Adrenal gland (tissue), 12 donors: ENCODE measurements around the gene GALK1. TPM values are rescaled to one million over a fixed set of nuclear protein-coding genes. Genes with fewer than 3 reads are reported as not detected.

Source experiments
- DNase-seq, 7 donors: peaks; one replicate each; pipeline ENCODE4 v3.0.0-alpha.2; 2019 to 2020
- H3K27ac ChIP-seq, 5 donors: fragments of 200-600 bp; sonication (generic) in 4 of 5; 1 replicate in 3 of 5; 2 replicates in 2 of 5; pipeline versions ENCODE4 v1.5.1 to v1.8.0; 2016 to 2020; ENCODE audit warnings: mild to moderate bottlenecking in 1 of 5
- H3K27me3 ChIP-seq: fragments of 200-600 bp; 2 replicates; pipeline ENCODE4 v1.8.0; 2021
- H3K36me3 ChIP-seq, 2 donors: fragments of 200-600 bp; replicated peaks in 1 of 2; 1 replicate in 1 of 2; 2 replicates in 1 of 2; pipeline versions ENCODE4 v1.5.1 to v1.8.0; 2018 to 2022
- H3K4me1 ChIP-seq, 2 donors: fragments of 200-600 bp; replicated peaks in 1 of 2; 1 replicate in 1 of 2; 2 replicates in 1 of 2; pipeline versions ENCODE4 v1.5.1 to v1.8.0; 2018 to 2021
- H3K4me3 ChIP-seq, 4 donors: fragments of 200-600 bp; sonication (generic) in 3 of 4; one replicate each; pipeline ENCODE4 v1.5.1; 2016 to 2018
- H3K9me3 ChIP-seq, 3 donors: fragments of 200-600 bp; sonication (generic) in 1 of 3; replicated peaks in 1 of 3; 1 replicate in 2 of 3; 2 replicates in 1 of 3; pipeline versions ENCODE4 v1.5.1 to v1.8.0; 2016 to 2021
- CTCF ChIP-seq, 6 experiments: fragments of 450-650 bp in 4 of 6; fragments of 200-600 bp in 2 of 6; sonication (generic) in 1 of 6; IDR thresholded peaks; 1 replicate in 5 of 6; 2 replicates in 1 of 6; pipeline versions ENCODE4 v1.5.1 to v1.8.0; 2016 to 2021; ENCODE audit warnings: antibody characterized with exemption in 6 of 6, mild to moderate bottlenecking in 2 of 6, moderate library complexity in 1 of 6
- POLR2A ChIP-seq, 2 donors: fragments of 450-650 bp; IDR thresholded peaks; one replicate each; pipeline ENCODE4 v1.6.1; 2017; ENCODE audit warnings: antibody characterized with exemption in 2 of 2, mild to moderate bottlenecking in 2 of 2, moderate library complexity in 1 of 2
- WGBS, 4 donors: extraction: QIAGEN DNeasy Blood & Tissue Kit in 2 of 4; methylation state at CpG; one replicate each; pipeline versions ENCODE4 v1.1.5 to v1.1.7; 2013 to 2017; 5-methylcytosine and 5-hydroxymethylcytosine counted together
- intact Hi-C, 2 donors: fragments of 100-400 bp; cut with DNase I; formaldehyde crosslinking; loops; one replicate each; pipeline versions ENCODE4 v1.14.1 to v1.15.0; 2022 to 2023
- polyA plus RNA-seq, 3 donors: library from polyadenylated mRNA; stranded (reverse); fragments of 200-250 nt in 2 of 3; fragments of 350-450 nt in 1 of 3; fragmentation: Illumina TruSeq in 1 of 3; extraction: RNeasy Lipid Tissue Mini Kit (QIAGEN cat#74804) in 1 of 3; gene quantifications; one replicate each; pipeline ENCODE4 v1.2.3, GENCODE V29; 2013 to 2014
- total RNA-seq, 9 donors: library from RNA; depleted of rRNA in 4 of 9; stranded (reverse); fragments of >200 nt in 4 of 9; fragments of 120-200 nt in 1 of 9; fragmentation: NEBNext Ultra II Directional in 1 of 9; extraction: Animal tissue kit (Norgen Biotek cat#: 25700) in 1 of 9; gene quantifications; one replicate each; pipeline versions ENCODE4 v1.1.0 to v1.2.4, GENCODE V29; 2013 to 2023
- donor health status: healthy with polysubstance abuse.
- donor health status: Bipolar disorder and iron deficiency.
- donor health status: DM: yes; HTN: yes; CAD: no.
- donor health status: DM: no; HTN: no; CAD: no.
- donor health status: DM: no; HTN: no; CAD: no.
- donor health status: DM: yes; HTN: yes; CAD: no.

Gene GALK1
- total and polyA plus RNA-seq, 12 donors: 1.4 to 47.3 (median 25.3) TPM

GRCh38 chr17:75793460-75793859, 28.5 kb upstream of the GALK1 start:
- 72 to 90% (median 88%) methylated on average over 1 of the region's 1 CpG for WGBS, 4 donors
- no peaks in the 10 kb centered on the region for H3K4me1 ChIP-seq
- no peaks in the 10 kb centered on the region for H3K9me3 ChIP-seq
- H3K36me3 ChIP-seq: peaks cover 0 to 7% of the 10 kb centered on the region in 2 donors
- no peaks in the 10 kb centered on the region for H3K27me3 ChIP-seq
- TF ChIP-seq CTCF (IDR thresholded peaks at IDR 0.05): no peak
- DNase-seq: no peak
- no peak overlapping the region for H3K27ac ChIP-seq
- H3K4me3 ChIP-seq: no peak overlapping the region
- intact Hi-C loops: loop anchor here in 1 of 2 donors (5.0 kb wide), 1 partner anchor 34 kb away; no protein-coding TSS in a partner anchor

GRCh38 chr17:75791254-75791653, 26.3 kb upstream of the GALK1 start:
- Histone ChIP-seq H3K4me3 (no peak overlapping the region), H3K27me3 (no peaks in the 10 kb centered on the region), H3K9me3 (no peaks in the 10 kb centered on the region), H3K36me3 (no peaks in the 10 kb centered on the region), H3K4me1 (peaks cover 0 to 6% of the 10 kb centered on the region in 2 donors), H3K27ac (no peak overlapping the region)
- no peak for TF ChIP-seq CTCF (IDR thresholded peaks at IDR 0.05)
- no peak for TF ChIP-seq POLR2A (IDR thresholded peaks at IDR 0.05)
- WGBS, 4 donors: 88 to 91% (median 89%) methylated on average over 6 of the region's 6 CpGs
- intact Hi-C loops: loop anchor here in 1 of 2 donors (5.0 kb wide), 1 partner anchor 36 kb away; no protein-coding TSS in a partner anchor
- DNase-seq: no peak

GRCh38 chr17:75785016-75785890, 20.3 kb upstream of the GALK1 start:
- Histone ChIP-seq H3K36me3 (no peaks in the 10 kb centered on the region), H3K4me3 (peak overlapping the region; percentile 29 to 61 (median 52)), H3K27ac (peak overlapping the region; percentile 88 to 100 (median 98)), H3K27me3 (no peaks in the 10 kb centered on the region), H3K9me3 (no peaks in the 10 kb centered on the region), H3K4me1 (peaks cover 4 to 31% of the 10 kb centered on the region in 2 donors)
- 4 to 8% (median 7%) methylated on average over 18 to 43 of the region's 43 CpGs for WGBS, 4 donors
- peak; percentile 92 to 94 (median 93) for DNase-seq
- intact Hi-C loops: no loop called here
- TF ChIP-seq CTCF (IDR thresholded peaks at IDR 0.05): peak in 1 of 6 experiments; percentile 8
- TF ChIP-seq POLR2A (IDR thresholded peaks at IDR 0.05): peak in 1 of 2 donors; percentile 39

- Histone ChIP-seq H3K27me3 (no peaks in the 10 kb centered on the region), H3K27ac (peak within 1 kb of the TSS; percentile 88 to 100 (median 98)), H3K4me3 (peak within 1 kb of the TSS; percentile 29 to 61 (median 52)), H3K9me3 (no peaks in the 10 kb centered on the region), H3K4me1 (peaks cover 4 to 35% of the 10 kb centered on the region in 2 donors), H3K36me3 (no peaks in the 10 kb centered on the region)
- intact Hi-C loops: no loop called here
- peak; percentile 97 to 100 (median 99) for DNase-seq
- TF ChIP-seq CTCF (IDR thresholded peaks at IDR 0.05) (peak in 3 of 6 experiments; percentile 4 to 15 (median 11)), POLR2A (IDR thresholded peaks at IDR 0.05) (peak; percentile 63 to 84)
- WGBS, 4 donors: 0 to 2% (median 1%) methylated on average over 9 to 45 of the region's 45 CpGs
Observed at GRCh38 chr17:75784473-75785015, 19.6 kb upstream of the GALK1 start, which contains the start of gene UNK. UNK (plus strand) TSS chr17:75784806; CDS start chr17:75784881, 75 bp downstream.
